OCI-LY3 (cell line): ENCODE measurements around the gene KCNIP4.

Experiments
- H2AFZ ChIP-seq: fragments of 200-600, 300-600 bp; shearing (Covaris generic); 2 replicates; pipeline ENCODE4 v1.6.0; 2014; ENCODE audit warnings: antibody characterized with exemption, low read depth, low read length
- H3K27ac ChIP-seq: fragments of 200-600, 300-600 bp; sonication (generic); 2 replicates; pipeline ENCODE4 v1.5.1; 2014; ENCODE audit warnings: mild to moderate bottlenecking, low read length, moderate library complexity, mixed read lengths
- H3K27me3 ChIP-seq: fragments of 200-600, 300-600 bp; sonication (generic); 2 replicates; pipeline ENCODE4 v1.6.1; 2014; ENCODE audit warnings: low read depth, low read length, mixed read lengths
- H3K36me3 ChIP-seq: fragments of 200-600, 300-600 bp; sonication (generic); replicated peaks from 2 replicates; pipeline ENCODE3; 2014; ENCODE audit warnings: low read depth, low read length, mixed read lengths
- H3K4me1 ChIP-seq: fragments of 300-600, 200-600 bp; sonication (generic); 2 replicates; pipeline ENCODE4 v1.6.1; 2014; ENCODE audit warnings: low read length, mixed read lengths
- H3K4me2 ChIP-seq: fragments of 200-600, 300-600 bp; sonication (generic); 2 replicates; pipeline ENCODE4 v1.6.1; 2014; ENCODE audit warnings: low read length, mixed read lengths
- H3K4me3 ChIP-seq: fragments of 300-600, 200-600 bp; sonication (generic); 2 replicates; pipeline ENCODE4 v1.5.1; 2014; ENCODE audit warnings: antibody characterized with exemption, mild to moderate bottlenecking, low read length, moderate library complexity
- H3K79me2 ChIP-seq: fragments of 300-600, 200-600 bp; shearing (Covaris generic); 2 replicates; pipeline ENCODE4 v1.6.1; 2014; ENCODE audit warnings: mild to moderate bottlenecking, low read length, mixed read lengths
- H3K9ac ChIP-seq: fragments of 300-600, 200-600 bp; shearing (Covaris generic); 2 replicates; pipeline ENCODE4 v1.6.0; 2014; ENCODE audit warnings: mild to moderate bottlenecking, low read length, moderate library complexity
- H3K9me3 ChIP-seq: fragments of 200-600, 300-600 bp; shearing (Covaris generic); 2 replicates; pipeline ENCODE4 v1.6.1; 2014; ENCODE audit warnings: low read length, mixed read lengths; ENCODE audit not compliant: insufficient read depth
- H4K20me1 ChIP-seq: fragments of 200-600, 300-600 bp; sonication (generic); 2 replicates; pipeline ENCODE4 v1.6.1; 2016; ENCODE audit warnings: low read length, mixed read lengths; ENCODE audit not compliant: insufficient read depth
- CTCF ChIP-seq: fragments of 200-600, 300-600 bp; sonication (generic); IDR thresholded peaks from 2 replicates; pipeline ENCODE4 v1.5.1; 2014; ENCODE audit warnings: antibody characterized with exemption, low read length, low read depth
- EZH2phosphoT487 ChIP-seq: fragments of 200-600 bp; shearing (Covaris generic); IDR thresholded peaks from 2 replicates; pipeline ENCODE4 v1.6.1; 2018; ENCODE audit warnings: antibody characterized with exemption, mixed run types, low read depth

Gene KCNIP4

GRCh38 chr4:20859097-20859781, 1089.3 kb downstream of the KCNIP4 start:
- H3K4me1 ChIP-seq: no peaks in the 10 kb centered on the region
- no peak for TF ChIP-seq EZH2phosphoT487
- TF ChIP-seq CTCF: no peak
- H3K27ac ChIP-seq: no peak overlapping the region
- no peaks in the 10 kb centered on the region for H3K79me2 ChIP-seq
- H3K36me3 ChIP-seq: no peaks in the 10 kb centered on the region
- no peaks in the 10 kb centered on the region for H4K20me1 ChIP-seq
- H3K4me2 ChIP-seq: no peak overlapping the region
- H3K4me3 ChIP-seq: no peak overlapping the region
- no peaks in the 10 kb centered on the region for H3K9me3 ChIP-seq
- H3K27me3 ChIP-seq: no peaks in the 10 kb centered on the region
- H2AFZ ChIP-seq: no peak overlapping the region
- no peak overlapping the region for H3K9ac ChIP-seq

- no peaks in the 10 kb centered on the region for H3K27me3 ChIP-seq
- H3K4me2 ChIP-seq: no peak overlapping the region
- TF ChIP-seq CTCF: no peak
- TF ChIP-seq EZH2phosphoT487: no peak
- H3K27ac ChIP-seq: no peak overlapping the region
- H3K4me3 ChIP-seq: no peak overlapping the region
- H4K20me1 ChIP-seq: no peaks in the 10 kb centered on the region
- H2AFZ ChIP-seq: no peak overlapping the region
- no peaks in the 10 kb centered on the region for H3K9me3 ChIP-seq
- no peaks in the 10 kb centered on the region for H3K36me3 ChIP-seq
- H3K9ac ChIP-seq: no peak overlapping the region
- no peaks in the 10 kb centered on the region for H3K79me2 ChIP-seq
- no peaks in the 10 kb centered on the region for H3K4me1 ChIP-seq
These were observed 1091.5 kb downstream of the KCNIP4 start for GRCh38 chr4:20857081-20857480.

- Histone ChIP-seq H3K4me2 (no peak overlapping the region), H3K4me3 (no peak overlapping the region), H2AFZ (no peak overlapping the region), H3K4me1 (no peaks in the 10 kb centered on the region), H3K36me3 (no peaks in the 10 kb centered on the region), H3K9me3 (no peaks in the 10 kb centered on the region), H4K20me1 (no peaks in the 10 kb centered on the region), H3K79me2 (no peaks in the 10 kb centered on the region), H3K27me3 (no peaks in the 10 kb centered on the region), H3K27ac (no peak overlapping the region), H3K9ac (no peak overlapping the region)
- TF ChIP-seq EZH2phosphoT487: no peak
- TF ChIP-seq CTCF: no peak
These were observed 1101.3 kb downstream of the KCNIP4 start for GRCh38 chr4:20847124-20847747.

GRCh38 chr4:20844311-20844710, 1104.3 kb downstream of the KCNIP4 start:
- no peaks in the 10 kb centered on the region for H3K4me1 ChIP-seq
- no peaks in the 10 kb centered on the region for H3K27me3 ChIP-seq
- TF ChIP-seq EZH2phosphoT487: no peak
- TF ChIP-seq CTCF: no peak
- no peak overlapping the region for H2AFZ ChIP-seq
- no peak overlapping the region for H3K9ac ChIP-seq
- H3K27ac ChIP-seq: no peak overlapping the region
- H3K36me3 ChIP-seq: no peaks in the 10 kb centered on the region
- no peaks in the 10 kb centered on the region for H3K9me3 ChIP-seq
- no peak overlapping the region for H3K4me3 ChIP-seq
- H3K79me2 ChIP-seq: no peaks in the 10 kb centered on the region
- no peaks in the 10 kb centered on the region for H4K20me1 ChIP-seq
- H3K4me2 ChIP-seq: no peak overlapping the region
